SK-N-MC (cell line): ENCODE data around the gene CHSY1.
"Not testable (repeated sequence)": the region's sequence is repeated elsewhere in the genome, so short reads cannot be mapped to it uniquely, and the experiment has no call there.

Experiments used
- DNase-seq: peaks from one replicate; pipeline ENCODE4 v3.0.0-alpha.2; 2011; ENCODE audit warnings: low read depth, low spot score
- H3K27ac ChIP-seq: fragments of 200-600 bp; sonication (generic); 2 replicates; pipeline ENCODE4 v1.5.1; 2016; ENCODE audit warnings: mixed run types
- H3K36me3 ChIP-seq: fragments of 200-600 bp; sonication (generic); 2 replicates; pipeline ENCODE4 v1.6.1; 2017; ENCODE audit warnings: antibody characterized with exemption, low read length, mixed read lengths; ENCODE audit not compliant: insufficient read depth
- H3K4me3 ChIP-seq: fragments of 200-600 bp; sonication (generic); 2 replicates; pipeline ENCODE4 v1.5.1; 2016
- H3K9ac ChIP-seq: fragments of 200-600 bp; sonication (generic); 2 replicates; pipeline ENCODE4 v1.8.0; 2017; ENCODE audit warnings: mixed run types, mixed read lengths; ENCODE audit not compliant: insufficient read length
- H3K9me3 ChIP-seq: fragments of 200-600 bp; sonication (generic); 2 replicates; pipeline ENCODE4 v1.6.1; 2017; ENCODE audit warnings: low read depth, mild to moderate bottlenecking, antibody characterized with exemption, low read length, moderate library complexity, mixed read lengths
- EZH2 ChIP-seq: fragments of 200-600 bp; sonication (generic); IDR thresholded peaks from one replicate; pipeline ENCODE4 v1.6.1; 2017; ENCODE audit warnings: antibody characterized with exemption
- FOXP2 ChIP-seq: optimal IDR thresholded peaks from 2 replicates; pipeline ENCODE3; 2011; ENCODE audit warnings: mild to moderate bottlenecking, moderate library complexity; ENCODE audit not compliant: insufficient read depth; ENCODE audit errors: extremely low read length, control extremely low read depth
- POLR2AphosphoS5 ChIP-seq: IDR thresholded peaks from 2 replicates; pipeline ENCODE4 v1.6.1; 2012; ENCODE audit warnings: mild to moderate bottlenecking, low read depth, low read length, borderline replicate concordance

The CHSY1 gene

GRCh38 chr15:101131489-101132389 is 120.1 kb downstream of the CHSY1 start:
- no peaks in the 10 kb centered on the region for H3K36me3 ChIP-seq
- H3K4me3 ChIP-seq, result no peak overlapping the region
- no peak overlapping the region for H3K9ac ChIP-seq
- H3K9me3 ChIP-seq, result no peaks in the 10 kb centered on the region
- TF ChIP-seq POLR2AphosphoS5 (no peak), FOXP2 (no peak), EZH2 (no peak)
- no peak for DNase-seq
- H3K27ac ChIP-seq, result peak overlapping the region; percentile 22; the same call in 1 of the 2 replicates

DNA sequence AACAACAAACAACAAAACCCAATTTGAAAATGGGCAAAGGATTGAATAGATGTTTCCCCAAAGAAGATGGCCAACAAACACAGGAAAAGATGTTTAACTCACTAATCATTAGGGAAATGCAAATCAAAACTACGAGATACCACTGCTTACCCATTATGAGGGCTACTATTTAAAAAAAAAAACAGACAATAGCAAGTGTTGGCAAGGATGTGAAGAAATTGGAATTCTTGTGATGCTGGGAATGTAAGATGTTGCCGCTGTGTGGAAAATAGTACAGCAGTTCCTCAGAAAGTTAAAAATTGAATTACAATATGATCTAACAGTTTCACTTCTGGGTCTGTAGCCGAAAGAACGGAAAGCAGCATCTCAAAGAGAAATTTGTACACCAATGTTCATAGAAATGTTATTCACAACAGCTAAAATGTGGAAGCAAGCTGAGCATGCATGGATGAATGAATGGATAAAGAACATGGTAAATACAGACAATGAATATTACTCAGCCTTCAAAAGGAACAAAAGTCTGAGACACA is 121.9 kb downstream of the CHSY1 start:
- DNase-seq, result no peak
- no peak overlapping the region for H3K27ac ChIP-seq
- H3K4me3 ChIP-seq, result no peak overlapping the region
- H3K9me3 ChIP-seq, result no peaks in the 10 kb centered on the region
- no peak for TF ChIP-seq FOXP2
- no peaks in the 10 kb centered on the region for H3K36me3 ChIP-seq
- H3K9ac ChIP-seq, result no peak overlapping the region

DNA sequence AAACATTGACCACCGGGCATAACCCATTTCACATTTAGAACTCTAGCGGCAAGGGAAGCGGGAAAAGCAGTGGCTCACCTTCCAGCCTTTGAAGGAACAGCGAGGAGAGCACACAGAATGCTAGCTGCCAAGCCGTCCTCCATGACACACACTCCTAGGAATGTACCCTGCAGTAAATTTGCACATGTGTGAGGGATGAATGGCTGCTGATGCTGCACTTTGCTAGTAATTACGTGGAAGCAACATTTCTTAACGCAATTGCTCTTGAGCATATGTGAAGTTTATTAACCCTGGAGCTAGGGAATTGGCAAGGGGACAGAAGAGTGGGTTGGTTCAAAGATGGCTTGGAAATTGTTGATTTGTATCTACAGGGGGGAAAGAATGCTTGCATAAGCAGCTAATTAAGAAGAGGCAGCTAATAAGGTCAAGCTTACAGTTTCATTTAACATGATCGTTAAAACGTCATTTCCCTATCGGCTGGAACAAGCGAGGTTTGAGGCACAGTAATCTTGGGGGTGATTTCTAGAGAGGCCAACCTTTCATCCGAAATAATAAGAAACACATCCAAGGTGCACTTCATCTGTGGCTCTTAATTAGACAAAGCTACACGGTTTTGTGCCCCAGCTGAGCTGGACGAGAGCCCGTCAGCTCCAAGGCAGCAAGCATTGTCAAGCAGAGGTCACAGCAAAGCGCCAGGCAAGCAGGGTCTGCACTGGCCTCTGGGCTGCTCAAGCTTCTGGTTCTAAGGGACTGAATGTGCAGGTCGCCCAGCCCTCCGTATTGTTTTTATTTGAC is 123.4 kb downstream of the CHSY1 start:
- peak overlapping the region; percentile 99 for H3K27ac ChIP-seq
- H3K36me3 ChIP-seq, result no peaks in the 10 kb centered on the region
- no peaks in the 10 kb centered on the region for H3K9me3 ChIP-seq
- DNase-seq, result peak; percentile 95
- peak overlapping the region; percentile 69 for H3K4me3 ChIP-seq
- peak overlapping the region; percentile 34 for H3K9ac ChIP-seq
- TF ChIP-seq FOXP2, result no peak
- TF ChIP-seq POLR2AphosphoS5, result peak; percentile 77
- TF ChIP-seq EZH2, result no peak

GRCh38 chr15:101127506-101128076 is 124.3 kb downstream of the CHSY1 start:
- no peaks in the 10 kb centered on the region for H3K9me3 ChIP-seq
- peak; percentile 78 for DNase-seq
- H3K36me3 ChIP-seq, result no peaks in the 10 kb centered on the region
- peak overlapping the region; percentile 99 for H3K27ac ChIP-seq
- H3K9ac ChIP-seq, result peak overlapping the region; percentile 69
- peak overlapping the region; percentile 69 for H3K4me3 ChIP-seq
- no peak for TF ChIP-seq EZH2
- TF ChIP-seq FOXP2, result peak; percentile 24
- peak; percentile 66; the same call in 1 of the 2 replicates for TF ChIP-seq POLR2AphosphoS5

- DNase-seq, result no peak
- Histone ChIP-seq H3K9me3 (no peaks in the 10 kb centered on the region), H3K9ac (peak overlapping the region; percentile 69), H3K27ac (peak overlapping the region; percentile 99), H3K4me3 (peak overlapping the region; percentile 69), H3K36me3 (no peaks in the 10 kb centered on the region)
- peak; percentile 4 for TF ChIP-seq FOXP2
- TF ChIP-seq EZH2, result no peak
Observed at GRCh38 chr15:101126618-101127505, 125.0 kb downstream of the CHSY1 start.

DNA sequence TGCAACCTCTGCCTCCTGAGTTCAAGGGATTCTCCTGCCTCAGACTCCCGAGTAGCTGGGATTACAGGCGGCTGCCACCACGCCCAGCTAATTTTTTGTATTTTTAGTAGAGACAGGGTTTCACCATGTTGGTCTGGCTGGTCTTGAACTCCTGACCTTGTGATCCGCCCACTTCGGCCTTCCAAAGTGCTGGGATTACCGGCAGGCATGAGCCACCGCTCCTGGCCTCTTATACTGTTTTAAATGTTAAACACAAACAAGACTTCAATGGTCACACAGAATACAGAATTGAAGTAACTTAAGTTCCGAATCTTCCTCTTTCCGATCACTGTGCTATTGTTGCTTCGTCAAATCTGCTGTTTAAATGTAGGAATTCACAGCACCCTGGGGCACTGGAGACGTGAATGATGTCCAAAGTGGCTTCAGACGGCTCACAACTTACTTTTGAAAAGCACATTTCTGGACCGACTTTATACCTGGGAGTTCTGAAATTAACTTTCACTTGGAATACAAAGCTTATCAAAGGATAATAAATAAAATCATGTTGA is 125.9 kb downstream of the CHSY1 start:
- H3K9ac ChIP-seq, result peak overlapping the region; percentile 69
- not testable (repeated sequence) for H3K36me3 ChIP-seq, H3K9me3 ChIP-seq, DNase-seq
- peak overlapping the region; percentile 69; the same call in 1 of the 2 replicates for H3K4me3 ChIP-seq
- peak overlapping the region; percentile 99 for H3K27ac ChIP-seq
